NT2/D1 (cell line): ENCODE data around the gene CES2.

Source experiments
- DNase-seq: peaks from one replicate; pipeline ENCODE4 v3.0.0-alpha.2; 2011; ENCODE audit warnings: low read depth, low spot score
- H3K27me3 ChIP-seq: 2 replicates; pipeline ENCODE4 v1.6.0; 2011; ENCODE audit warnings: mild to moderate bottlenecking; ENCODE audit not compliant: insufficient read length, insufficient read depth
- H3K36me3 ChIP-seq: 2 replicates; pipeline ENCODE4 v1.6.1; 2011; ENCODE audit warnings: mild to moderate bottlenecking, low read length, mixed read lengths; ENCODE audit not compliant: insufficient read depth, insufficient read length
- H3K4me1 ChIP-seq: 2 replicates; pipeline ENCODE4 v1.5.1; 2011; ENCODE audit not compliant: insufficient read depth, insufficient read length
- H3K4me3 ChIP-seq: 2 replicates; pipeline ENCODE4 v1.5.1; 2011; ENCODE audit warnings: low read depth; ENCODE audit not compliant: insufficient read length
- H3K9ac ChIP-seq: 2 replicates; pipeline ENCODE4 v1.6.0; 2011; ENCODE audit warnings: low read depth; ENCODE audit not compliant: insufficient read length
- H3K9me3 ChIP-seq: 2 replicates; pipeline ENCODE4 v1.5.1; 2011; ENCODE audit warnings: mild to moderate bottlenecking, low read length; ENCODE audit not compliant: insufficient read depth
- SUZ12 ChIP-seq: IDR thresholded peaks from 2 replicates; pipeline ENCODE4 v1.6.1; 2011; ENCODE audit not compliant: insufficient read length, insufficient read depth; ENCODE audit errors: extremely low read depth
- YY1 ChIP-seq: IDR thresholded peaks from 2 replicates; pipeline ENCODE4 v1.6.1; 2011; ENCODE audit not compliant: insufficient read length, insufficient read depth
- ZNF274 ChIP-seq: IDR thresholded peaks from 2 replicates; pipeline ENCODE4 v1.6.1; 2011; ENCODE audit warnings: mild to moderate bottlenecking, low read depth, low read length

CES2 gene

GRCh38 chr16:66935314-66936011 lies at the start of gene CES2:
Gene CES2, plus strand, starts transcription at chr16:66935516. Its CDS starts 120 bp downstream, at chr16:66935636.
- Histone ChIP-seq H3K27me3 (no peaks in the 10 kb centered on the region), H3K36me3 (peaks cover 56% of the 10 kb centered on the region), H3K9me3 (no peaks in the 10 kb centered on the region), H3K9ac (peak within 1 kb of the TSS; percentile 99), H3K4me1 (peaks cover 6% of the 10 kb centered on the region), H3K4me3 (peak within 1 kb of the TSS; percentile 96)
- DNase-seq, result no peak
- TF ChIP-seq YY1, result no peak
- no peak for TF ChIP-seq ZNF274
- TF ChIP-seq SUZ12, result no peak

- no peak overlapping the region for H3K9ac ChIP-seq
- no peaks in the 10 kb centered on the region for H3K27me3 ChIP-seq
- peaks cover 4% of the 10 kb centered on the region for H3K4me1 ChIP-seq
- no peak for DNase-seq
- no peaks in the 10 kb centered on the region for H3K9me3 ChIP-seq
- no peak for TF ChIP-seq YY1
- TF ChIP-seq ZNF274, result no peak
- no peak for TF ChIP-seq SUZ12
- peaks cover 28% of the 10 kb centered on the region for H3K36me3 ChIP-seq
- no peak overlapping the region for H3K4me3 ChIP-seq
Observed at GRCh38 chr16:66886321-66886720, 49.0 kb upstream of the CES2 start.

DNA sequence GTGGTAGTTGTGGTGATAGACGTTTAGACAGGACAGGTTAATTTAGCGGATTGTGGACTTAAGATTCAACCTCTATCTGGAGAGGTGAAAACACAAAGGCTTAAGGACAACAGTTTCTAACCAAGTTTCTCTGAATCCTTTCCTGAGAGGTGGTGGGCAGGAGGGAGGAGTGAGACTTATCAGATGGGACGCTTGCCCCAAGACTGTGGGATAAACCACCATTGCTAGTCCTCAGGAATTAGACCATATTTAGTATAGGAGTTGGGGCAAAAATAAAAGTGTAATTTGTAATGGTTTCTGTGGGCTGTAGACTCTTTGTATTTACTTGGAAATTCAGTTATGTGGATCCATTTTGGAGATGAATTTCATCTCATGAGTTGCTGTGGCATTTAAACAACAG lies 48.4 kb upstream of the CES2 start:
- H3K9me3 ChIP-seq, result no peaks in the 10 kb centered on the region
- TF ChIP-seq ZNF274, result no peak
- TF ChIP-seq YY1, result no peak
- TF ChIP-seq SUZ12, result no peak
- no peak overlapping the region for H3K9ac ChIP-seq
- H3K36me3 ChIP-seq, result peaks cover 30% of the 10 kb centered on the region
- no peak for DNase-seq
- no peak overlapping the region for H3K4me3 ChIP-seq
- H3K27me3 ChIP-seq, result no peaks in the 10 kb centered on the region
- H3K4me1 ChIP-seq, result peaks cover 4% of the 10 kb centered on the region

DNA sequence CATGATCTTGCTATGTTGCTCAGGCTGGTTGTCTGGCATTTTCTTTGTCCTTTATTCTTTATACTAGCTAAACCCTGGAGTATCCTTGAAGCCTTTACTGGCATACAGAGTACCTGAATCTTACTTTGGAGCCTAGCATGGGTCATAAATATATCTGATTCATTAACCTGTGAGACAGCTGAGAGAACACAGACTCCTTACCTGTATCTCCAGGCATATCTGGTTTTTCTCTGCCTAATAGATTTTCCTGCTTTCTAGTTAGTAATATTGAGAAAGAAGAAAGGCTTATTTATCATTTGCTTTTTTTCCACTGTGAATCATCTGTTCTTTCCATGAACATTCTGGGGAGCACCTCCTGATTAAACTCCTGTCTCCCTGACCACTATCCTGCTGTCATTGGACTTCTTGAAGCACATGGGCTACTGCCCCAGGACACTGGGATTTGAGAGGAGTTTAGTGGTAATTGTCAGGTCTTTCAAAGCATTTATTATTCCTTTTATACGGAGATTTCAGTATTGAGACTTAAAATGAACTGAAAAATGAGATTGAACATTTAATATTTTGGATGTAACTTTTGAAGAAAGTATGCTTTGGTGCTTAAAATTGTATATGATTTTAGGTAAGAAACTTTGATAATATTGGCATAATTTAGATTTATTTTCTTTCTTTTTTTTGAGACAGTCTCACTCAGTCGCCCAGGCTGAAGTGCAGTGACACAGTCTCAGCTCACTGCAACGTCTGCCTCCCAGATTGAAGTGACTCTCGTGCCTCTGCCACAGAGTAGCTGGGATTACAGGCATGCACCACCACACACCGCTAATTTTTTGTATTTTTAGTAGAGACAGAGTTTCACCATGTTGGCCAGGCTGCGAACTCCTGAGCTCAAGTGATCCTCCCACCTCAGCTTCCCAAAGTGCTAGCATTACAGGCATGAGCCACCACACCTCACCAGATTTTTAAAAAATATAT lies 46.4 kb upstream of the CES2 start:
- Histone ChIP-seq H3K9ac (no peak overlapping the region), H3K9me3 (no peaks in the 10 kb centered on the region), H3K36me3 (peaks cover 27% of the 10 kb centered on the region), H3K27me3 (no peaks in the 10 kb centered on the region), H3K4me1 (peaks cover 4% of the 10 kb centered on the region), H3K4me3 (no peak overlapping the region)
- DNase-seq, result no peak
- TF ChIP-seq YY1 (no peak), ZNF274 (no peak), SUZ12 (no peak)

- H3K4me3 ChIP-seq, result no peak overlapping the region
- peaks cover 22% of the 10 kb centered on the region for H3K36me3 ChIP-seq
- no peaks in the 10 kb centered on the region for H3K9me3 ChIP-seq
- peaks cover 7% of the 10 kb centered on the region for H3K4me1 ChIP-seq
- no peak overlapping the region for H3K9ac ChIP-seq
- H3K27me3 ChIP-seq, result no peaks in the 10 kb centered on the region
- TF ChIP-seq ZNF274 (no peak), YY1 (no peak), SUZ12 (no peak)
- DNase-seq, result no peak
Observed at GRCh38 chr16:66889622-66890021, 45.7 kb upstream of the CES2 start.

DNA sequence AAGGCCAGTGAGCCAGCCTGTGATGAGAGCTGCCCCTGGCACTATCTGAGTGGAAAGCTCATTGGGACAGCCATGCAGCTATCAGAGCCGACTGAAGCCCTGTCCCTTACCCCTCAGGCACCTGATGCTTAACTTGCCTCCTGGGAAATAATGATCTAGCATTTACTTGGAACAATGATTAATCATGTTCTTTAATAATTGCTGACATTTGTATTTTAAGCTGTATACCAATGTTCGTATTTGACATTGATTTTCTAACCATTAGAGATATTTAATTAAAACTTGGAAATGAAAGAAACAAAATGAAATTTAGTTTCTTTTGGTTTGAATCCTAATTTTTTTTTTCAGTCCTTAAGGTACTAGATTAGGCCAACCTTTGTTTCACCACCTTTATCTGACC lies 44.5 kb upstream of the CES2 start:
- H3K27me3 ChIP-seq, result no peaks in the 10 kb centered on the region
- DNase-seq, result no peak
- H3K9me3 ChIP-seq, result no peaks in the 10 kb centered on the region
- H3K36me3 ChIP-seq, result peaks cover 10% of the 10 kb centered on the region
- peaks cover 3% of the 10 kb centered on the region for H3K4me1 ChIP-seq
- TF ChIP-seq SUZ12, result no peak
- TF ChIP-seq ZNF274, result no peak
- no peak for TF ChIP-seq YY1
- H3K4me3 ChIP-seq, result no peak overlapping the region
- H3K9ac ChIP-seq, result no peak overlapping the region

GRCh38 chr16:66891360-66891759 lies 44.0 kb upstream of the CES2 start:
- TF ChIP-seq YY1, result no peak
- TF ChIP-seq SUZ12, result no peak
- TF ChIP-seq ZNF274, result no peak
- Histone ChIP-seq H3K27me3 (no peaks in the 10 kb centered on the region), H3K4me3 (no peak overlapping the region), H3K4me1 (peaks cover 3% of the 10 kb centered on the region), H3K36me3 (peaks cover 10% of the 10 kb centered on the region), H3K9me3 (no peaks in the 10 kb centered on the region), H3K9ac (no peak overlapping the region)
- no peak for DNase-seq
